HepG2 (cell line): Measurements from ENCODE around the gene HMGB4. TPM values are rescaled to one million over a fixed set of nuclear protein-coding genes. Genes with fewer than 3 reads are reported as not detected.

Experiments
- ATAC-seq: fragments of 200-7000 bp; cut with Tn5 transposase; 3 replicates; pipeline ENCODE4 v1.9.1; 2020; ENCODE audit warnings: mild to moderate bottlenecking, moderate library complexity
- BruUV-seq: library from RNA; stranded (reverse); fragments of 400-500 nt; replicated peaks from 2 replicates; lab custom pipeline; 2021; lab: Mats Ljungman, UMichigan
- CTCF ChIA-PET: fragments of 300-600 bp; formaldehyde crosslinking; extraction: SDS; loops from one replicate; lab custom pipeline; 2021; ENCODE audit warnings: low total read pairs, inconsistent platforms, low intra/inter-chr PET ratio; lab: Yijun Ruan, JAX
- POLR2A ChIA-PET: fragments of 350-600 bp; sonication (Branson Sonifier 250); formaldehyde crosslinking; loops from one replicate; lab custom pipeline; 2020; ENCODE audit warnings: antibody characterized with exemption, inconsistent platforms; lab: Yijun Ruan, JAX
- DNase-seq: peaks from one replicate; pipeline ENCODE4 v3.0.0-alpha.2; 2015; ENCODE audit warnings: low spot score
- FAIRE-seq: peaks from 3 replicates; lab custom pipeline; 2011; peaks lifted over from hg19 to GRCh38; lab: Jason Lieb, UNC
- H2AFZ ChIP-seq: one replicate; pipeline ENCODE4 v1.6.1; 2011; ENCODE audit warnings: low read length, inconsistent platforms
- H3K27ac ChIP-seq: fragments of 300-600 bp; 3 replicates; pipeline ENCODE4 v1.8.0; 2011; ENCODE audit warnings: mixed run types, mild to moderate bottlenecking, mixed read lengths, low read length, inconsistent platforms; ENCODE audit not compliant: insufficient read depth; ENCODE audit errors: extremely low read length
- H3K27me3 ChIP-seq, 2 experiments: fragments of 200-600 bp in 1 of 2; 2 replicates in 1 of 2; 3 replicates in 1 of 2; pipeline versions ENCODE4 v1.6.0 to v1.8.0; 2011; ENCODE audit warnings: low read length in 2 of 2, mild to moderate bottlenecking in 2 of 2, moderate library complexity in 2 of 2, inconsistent platforms in 1 of 2; ENCODE audit not compliant: insufficient read depth in 2 of 2, control insufficient read depth in 1 of 2
- H3K36me3 ChIP-seq, 2 experiments: fragments of 200-600 bp in 1 of 2; replicated peaks in 1 of 2; 2 replicates in 1 of 2; 3 replicates in 1 of 2; pipeline versions ENCODE4 v1.5.1 to v1.8.0; 2011; ENCODE audit warnings: low read length in 2 of 2, inconsistent platforms in 1 of 2; ENCODE audit not compliant: insufficient read depth in 2 of 2, control insufficient read depth in 1 of 2
- H3K4me1 ChIP-seq: 2 replicates; pipeline ENCODE4 v1.5.1; 2012; ENCODE audit warnings: low read length, inconsistent platforms; ENCODE audit not compliant: insufficient read depth
- H3K4me2 ChIP-seq: 2 replicates; pipeline ENCODE4 v1.6.0; 2011; ENCODE audit warnings: low read depth, low read length, inconsistent platforms
- H3K4me3 ChIP-seq, 3 experiments: fragments of 200-600 bp in 1 of 3; sonication (generic), shearing (Covaris generic) in 1 of 3; replicated peaks in 1 of 3; 2 replicates each; pipeline ENCODE4 v1.5.1; 2011 to 2016; ENCODE audit warnings: low read length in 3 of 3, inconsistent platforms in 2 of 3, low read depth in 2 of 3, mild to moderate bottlenecking in 2 of 3, control low read depth in 1 of 3, mixed read lengths in 1 of 3; ENCODE audit not compliant: insufficient read depth in 1 of 3
- H3K79me2 ChIP-seq: one replicate; pipeline ENCODE4 v1.6.1; 2011; ENCODE audit warnings: low read length, inconsistent platforms; ENCODE audit not compliant: insufficient read depth
- H3K9ac ChIP-seq: 2 replicates; pipeline ENCODE4 v1.6.0; 2011; ENCODE audit warnings: mild to moderate bottlenecking, low read depth, low read length, inconsistent platforms; ENCODE audit not compliant: insufficient read depth
- H3K9me3 ChIP-seq: 2 replicates; pipeline ENCODE4 v1.5.1; 2012; ENCODE audit warnings: mild to moderate bottlenecking, low read length
- H4K20me1 ChIP-seq: 2 replicates; pipeline ENCODE4 v1.6.0; 2011; ENCODE audit warnings: inconsistent platforms, mild to moderate bottlenecking, low read length, moderate library complexity; ENCODE audit not compliant: insufficient read depth
- EHMT2 ChIP-seq: fragments of 200-600 bp; sonication (generic); IDR thresholded peaks from 2 replicates; pipeline ENCODE4 v1.7.0; 2017; ENCODE audit warnings: antibody characterized with exemption, low read depth, low read length, borderline replicate concordance
- FLYWCH1 ChIP-seq: sonication (generic); formaldehyde crosslinking; IDR thresholded peaks from 2 replicates; pipeline ENCODE4 v1.8.1; 2023; ENCODE audit warnings: mild to moderate bottlenecking, missing genetic modification reagents
- FOXK2 ChIP-seq: fragments of 450-650 bp; IDR thresholded peaks from 2 replicates; pipeline ENCODE4 v1.6.1; 2016
- HHEX ChIP-seq: IDR thresholded peaks from 2 replicates; pipeline ENCODE4 v1.6.1; 2016; ENCODE audit warnings: control low read depth
- NPAS2 ChIP-seq: sonication (generic); formaldehyde crosslinking; IDR thresholded peaks from 2 replicates; pipeline ENCODE4 v1.8.0; 2022; ENCODE audit warnings: mild to moderate bottlenecking, missing genetic modification reagents, borderline replicate concordance
- PHF21A ChIP-seq: sonication (generic); formaldehyde crosslinking; IDR thresholded peaks from 2 replicates; pipeline ENCODE4 v1.5.0; 2020; ENCODE audit warnings: mild to moderate bottlenecking, missing genetic modification reagents
- SMC3 ChIP-seq: IDR thresholded peaks from 2 replicates; pipeline ENCODE4 v1.6.1; 2011; ENCODE audit warnings: low read length, improper control_type of control experiment
- ZBTB44 ChIP-seq: sonication (generic); formaldehyde crosslinking; IDR thresholded peaks from 2 replicates; pipeline ENCODE4 v1.4.0; 2020; ENCODE audit warnings: missing genetic modification reagents
- ZBTB7B ChIP-seq: sonication (generic); formaldehyde crosslinking; IDR thresholded peaks from 2 replicates; pipeline ENCODE4 v1.4.0; 2020; ENCODE audit warnings: missing genetic modification reagents
- ZNF337 ChIP-seq: sonication (generic); formaldehyde crosslinking; IDR thresholded peaks from 2 replicates; pipeline ENCODE4 v1.5.1; 2020; ENCODE audit warnings: missing genetic modification reagents, low read depth, mild to moderate bottlenecking, borderline replicate concordance
- ZNF749 ChIP-seq: sonication (generic); formaldehyde crosslinking; IDR thresholded peaks from 2 replicates; pipeline ENCODE4 v1.8.0; 2022; ENCODE audit warnings: mild to moderate bottlenecking, missing genetic modification reagents, moderate library complexity, borderline replicate concordance
- ZSCAN30 ChIP-seq: sonication (generic); formaldehyde crosslinking; IDR thresholded peaks from 2 replicates; pipeline ENCODE4 v1.5.0; 2020; ENCODE audit warnings: mild to moderate bottlenecking, missing genetic modification reagents
- WGBS: methylation state at CpG from one replicate; pipeline ENCODE4 v1.1.6; 2017; ENCODE audit warnings: low lambda C conversion rate; 5-methylcytosine and 5-hydroxymethylcytosine counted together
- in situ Hi-C: cut with HindIII; loops from 2 replicates; pipeline ENCODE4 v1.10.0; 2017; ENCODE audit warnings: low pct_unique_long_range_greater_than_20kb; ENCODE audit not compliant: extremely low pct_ligation_motif_present
- intact Hi-C: fragments of 100-400 bp; cut with micrococcal nuclease; formaldehyde crosslinking; loops from one replicate; pipeline ENCODE4 v1.10.0; 2022; ENCODE audit not compliant: unreplicated experiment
- polyA plus RNA-seq, 8 experiments: library from polyadenylated mRNA; depleted of rRNA in 3 of 8; stranded (reverse) in 7 of 8; unstranded in 1 of 8; fragments of >200 nt; fragmentation: Illumina TruSeq in 4 of 8; extraction: Trizol in 4 of 8; gene quantifications; 2 replicates each; pipeline versions ENCODE4 v1.2.1 to v1.2.3, GENCODE V29; 2011 to 2016; ENCODE audit warnings: low read depth in 4 of 8, missing spikeins in 1 of 8, mixed read lengths in 1 of 8; ENCODE audit not compliant: insufficient read depth in 1 of 8
- total RNA-seq, 5 experiments: library from RNA; depleted of rRNA; stranded (reverse); fragments of >200 nt; fragmentation: Illumina TruSeq; extraction: Trizol; gene quantifications; 2 replicates each; pipeline ENCODE4 v1.2.3, GENCODE V29; 2016; ENCODE audit warnings: low read depth in 1 of 5
- TF ChIP-seq, protein P1 (sequence below): sonication (generic); formaldehyde crosslinking; IDR thresholded peaks from 2 replicates; pipeline ENCODE4 v1.4.0; 2020; ENCODE audit warnings: mild to moderate bottlenecking, missing genetic modification reagents
- TF ChIP-seq, protein P2 (sequence below): sonication (generic); formaldehyde crosslinking; IDR thresholded peaks from 2 replicates; pipeline ENCODE4 v1.5.1; 2020; ENCODE audit warnings: missing genetic modification reagents, mild to moderate bottlenecking, borderline replicate concordance

HMGB4 gene
- total and polyA plus RNA-seq, 2 of the 13 experiments (the other 11 are each of a cell fraction or from before 2014, with no cell fraction given): not detected

- TF ChIP-seq, protein P1, sequence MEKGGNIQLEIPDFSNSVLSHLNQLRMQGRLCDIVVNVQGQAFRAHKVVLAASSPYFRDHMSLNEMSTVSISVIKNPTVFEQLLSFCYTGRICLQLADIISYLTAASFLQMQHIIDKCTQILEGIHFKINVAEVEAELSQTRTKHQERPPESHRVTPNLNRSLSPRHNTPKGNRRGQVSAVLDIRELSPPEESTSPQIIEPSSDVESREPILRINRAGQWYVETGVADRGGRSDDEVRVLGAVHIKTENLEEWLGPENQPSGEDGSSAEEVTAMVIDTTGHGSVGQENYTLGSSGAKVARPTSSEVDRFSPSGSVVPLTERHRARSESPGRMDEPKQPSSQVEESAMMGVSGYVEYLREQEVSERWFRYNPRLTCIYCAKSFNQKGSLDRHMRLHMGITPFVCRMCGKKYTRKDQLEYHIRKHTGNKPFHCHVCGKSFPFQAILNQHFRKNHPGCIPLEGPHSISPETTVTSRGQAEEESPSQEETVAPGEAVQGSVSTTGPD (CRISPR knock-in tag): no peak
- no peak for TF ChIP-seq FOXK2
- no peak for TF ChIP-seq ZNF337 (CRISPR knock-in tag)
- no peak for TF ChIP-seq SMC3
- TF ChIP-seq FLYWCH1 (CRISPR knock-in tag): no peak
- TF ChIP-seq HHEX (CRISPR knock-in tag): no peak
- TF ChIP-seq NPAS2 (CRISPR knock-in tag): no peak
Observed at GRCh38 chr1:33876970-33877650, 13.2 kb downstream of the HMGB4 start (continued).

GRCh38 chr1:33878392-33878791, 14.5 kb downstream of the HMGB4 start:
- ATAC-seq: peak; percentile 37; the same call in 2 of the 3 replicates
- Histone ChIP-seq H3K27ac (no peak overlapping the region), H3K36me3 (no peaks in the 10 kb centered on the region), H3K4me1 (no peaks in the 10 kb centered on the region), H4K20me1 (no peaks in the 10 kb centered on the region), H3K79me2 (no peaks in the 10 kb centered on the region), H2AFZ (no peak overlapping the region), H3K4me2 (no peak overlapping the region), H3K9me3 (no peaks in the 10 kb centered on the region), H3K4me3 (no peak overlapping the region), H3K27me3 (no peaks in the 10 kb centered on the region; a peak in 1 of 5 replicates), H3K9ac (no peak overlapping the region)
- intact Hi-C loops (no loop called here), in situ Hi-C loops (no loop called here)
- POLR2A ChIA-PET: no interaction called here
- WGBS: 0% methylated on average over 1 of the region's 2 CpGs
- no TSS peak for BruUV-seq
- FAIRE-seq: no peak
- DNase-seq: no peak
- CTCF ChIA-PET: no interaction called here
- no peak for TF ChIP-seq ZBTB7B
- no peak for TF ChIP-seq PHF21A (CRISPR knock-in tag)
- no peak for TF ChIP-seq EHMT2
- no peak for TF ChIP-seq ZSCAN30 (CRISPR knock-in tag)
- no peak for TF ChIP-seq ZNF749
- TF ChIP-seq, protein P2, sequence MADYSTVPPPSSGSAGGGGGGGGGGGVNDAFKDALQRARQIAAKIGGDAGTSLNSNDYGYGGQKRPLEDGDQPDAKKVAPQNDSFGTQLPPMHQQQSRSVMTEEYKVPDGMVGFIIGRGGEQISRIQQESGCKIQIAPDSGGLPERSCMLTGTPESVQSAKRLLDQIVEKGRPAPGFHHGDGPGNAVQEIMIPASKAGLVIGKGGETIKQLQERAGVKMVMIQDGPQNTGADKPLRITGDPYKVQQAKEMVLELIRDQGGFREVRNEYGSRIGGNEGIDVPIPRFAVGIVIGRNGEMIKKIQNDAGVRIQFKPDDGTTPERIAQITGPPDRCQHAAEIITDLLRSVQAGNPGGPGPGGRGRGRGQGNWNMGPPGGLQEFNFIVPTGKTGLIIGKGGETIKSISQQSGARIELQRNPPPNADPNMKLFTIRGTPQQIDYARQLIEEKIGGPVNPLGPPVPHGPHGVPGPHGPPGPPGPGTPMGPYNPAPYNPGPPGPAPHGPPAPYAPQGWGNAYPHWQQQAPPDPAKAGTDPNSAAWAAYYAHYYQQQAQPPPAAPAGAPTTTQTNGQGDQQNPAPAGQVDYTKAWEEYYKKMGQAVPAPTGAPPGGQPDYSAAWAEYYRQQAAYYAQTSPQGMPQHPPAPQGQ: no peak
- no peak for TF ChIP-seq ZBTB44 (CRISPR knock-in tag)
